ENCODE measurements around the gene PDE11A. TPM values are rescaled to one million over a fixed set of nuclear protein-coding genes. Genes with fewer than 3 reads are reported as not detected.

PDE11A gene
- total RNA-seq, 4 donors from 2014 or later, result 0.82 to 16.2 (median 4.3) TPM

- DNase-seq, result no peak
- no peaks in the 10 kb centered on the region for H3K9me3 ChIP-seq
- H3K4me1 ChIP-seq, result no peaks in the 10 kb centered on the region
- no peaks in the 10 kb centered on the region for H3K27me3 ChIP-seq
- no peak for ATAC-seq
- TF ChIP-seq CTCF (IDR thresholded peaks at IDR 0.05 in 4 of 5, conservative IDR thresholded peaks at IDR 0.05 in 1 of 5) (no peak), POLR2A (IDR thresholded peaks at IDR 0.05) (no peak)
- intact Hi-C loops (cut with DNase I; ENCODE audit: low total_unique reads), result no loop called here
- no peak overlapping the region for H3K27ac ChIP-seq
- no peak overlapping the region for H3K4me3 ChIP-seq
- in situ Hi-C loops (cut with MboI; ENCODE audit: low sequenced_read_pairs in 4 of 4), result no loop called here
- H3K36me3 ChIP-seq, result no peaks in the 10 kb centered on the region
Measured at GRCh38 chr2:177808984-177809809, 263.4 kb downstream of the PDE11A start.

GRCh38 chr2:177806025-177806424 is 266.6 kb downstream of the PDE11A start:
- TF ChIP-seq POLR2A (IDR thresholded peaks at IDR 0.05) (no peak), CTCF (IDR thresholded peaks at IDR 0.05 in 4 of 5, conservative IDR thresholded peaks at IDR 0.05 in 1 of 5) (no peak)
- intact Hi-C loops (cut with DNase I; ENCODE audit: low total_unique reads), result no loop called here
- H3K9me3 ChIP-seq, result no peaks in the 10 kb centered on the region
- no peaks in the 10 kb centered on the region for H3K36me3 ChIP-seq
- H3K4me3 ChIP-seq, result no peak overlapping the region
- no peaks in the 10 kb centered on the region for H3K4me1 ChIP-seq
- in situ Hi-C loops (cut with MboI; ENCODE audit: low sequenced_read_pairs in 4 of 4), result no loop called here
- H3K27ac ChIP-seq, result no peak overlapping the region
- H3K27me3 ChIP-seq, result no peaks in the 10 kb centered on the region
- DNase-seq, result no peak
- no peak for ATAC-seq

GRCh38 chr2:177799531-177799930 is 273.0 kb downstream of the PDE11A start:
- intact Hi-C loops (cut with DNase I; ENCODE audit: low total_unique reads), result no loop called here
- no peak for DNase-seq
- H3K4me1 ChIP-seq, result peaks cover 12 to 20% of the 10 kb centered on the region in 2 donors
- H3K4me3 ChIP-seq, result no peak overlapping the region
- no peak overlapping the region for H3K27ac ChIP-seq
- in situ Hi-C loops (cut with MboI; ENCODE audit: low sequenced_read_pairs in 4 of 4), result no loop called here
- no peaks in the 10 kb centered on the region for H3K27me3 ChIP-seq
- TF ChIP-seq CTCF (IDR thresholded peaks at IDR 0.05 in 4 of 5, conservative IDR thresholded peaks at IDR 0.05 in 1 of 5) (peak in 4 of 5 experiments; percentile 12 to 48 (median 34)), POLR2A (IDR thresholded peaks at IDR 0.05) (no peak)
- no peaks in the 10 kb centered on the region for H3K36me3 ChIP-seq
- H3K9me3 ChIP-seq, result no peaks in the 10 kb centered on the region
- peak; percentile 61 to 75 for ATAC-seq

- Histone ChIP-seq H3K36me3 (no peaks in the 10 kb centered on the region), H3K4me3 (no peak overlapping the region), H3K27ac (peak overlapping the region in 1 of 4 donors; percentile 10), H3K9me3 (no peaks in the 10 kb centered on the region), H3K27me3 (no peaks in the 10 kb centered on the region), H3K4me1 (peaks cover 12 to 20% of the 10 kb centered on the region in 2 donors)
- in situ Hi-C loops (cut with MboI; ENCODE audit: low sequenced_read_pairs in 4 of 4) (no loop called here), intact Hi-C loops (cut with DNase I; ENCODE audit: low total_unique reads) (no loop called here)
- DNase-seq (no peak), ATAC-seq (no peak)
- no peak for TF ChIP-seq CTCF (IDR thresholded peaks at IDR 0.05 in 4 of 5, conservative IDR thresholded peaks at IDR 0.05 in 1 of 5)
- TF ChIP-seq POLR2A (IDR thresholded peaks at IDR 0.05), result no peak
Measured at GRCh38 chr2:177797808-177798207, 274.8 kb downstream of the PDE11A start.
